GM21786 (cell line): ENCODE measurements around the gene ITGA11.

Experiments used
- ATAC-seq: cut with Tn5 transposase; IDR thresholded peaks from one replicate; pipeline ENCODE4 v1.9.1; 2021; ENCODE audit not compliant: unreplicated experiment

ITGA11 gene

DNA sequence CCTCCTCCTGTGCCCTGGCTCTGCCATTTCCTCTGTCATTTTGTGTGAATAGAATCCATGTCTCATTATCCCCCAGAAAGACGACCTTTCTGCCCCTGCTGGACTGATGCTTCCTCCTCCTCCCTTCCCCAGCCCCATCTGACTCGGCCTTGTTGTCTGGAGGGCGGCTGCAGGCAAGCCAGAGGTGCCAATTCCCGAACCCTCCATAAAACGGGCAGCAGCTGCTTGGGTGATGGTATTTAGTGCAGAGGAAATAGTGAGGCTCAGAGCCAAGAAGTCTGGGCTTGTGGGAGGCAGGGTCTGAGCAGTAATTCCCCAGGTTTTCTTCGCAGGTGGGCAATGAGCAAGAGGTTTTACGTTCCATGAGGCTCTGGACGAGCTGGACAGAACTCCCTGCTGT is 71.2 kb downstream of the ITGA11 start:
- no peak for ATAC-seq

DNA sequence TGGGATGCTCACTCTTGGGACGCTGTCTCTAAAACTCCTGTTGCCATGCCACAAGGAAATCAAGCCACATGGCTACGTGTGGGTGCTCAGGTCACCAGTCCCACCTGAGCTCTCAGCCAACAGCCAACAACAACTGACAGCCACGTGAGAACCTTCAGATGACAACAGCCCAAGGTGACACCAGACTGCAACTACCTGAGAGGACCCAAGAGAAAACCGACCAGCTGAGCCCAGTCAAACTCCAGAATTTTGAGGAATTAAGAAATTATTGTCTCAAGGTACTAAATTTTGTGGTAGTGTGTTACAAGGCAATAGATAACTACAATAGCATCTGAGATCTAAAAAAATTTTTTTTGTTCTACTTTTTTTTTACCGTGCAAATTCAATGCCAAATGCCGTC is 75.2 kb downstream of the ITGA11 start:
- no peak for ATAC-seq

DNA sequence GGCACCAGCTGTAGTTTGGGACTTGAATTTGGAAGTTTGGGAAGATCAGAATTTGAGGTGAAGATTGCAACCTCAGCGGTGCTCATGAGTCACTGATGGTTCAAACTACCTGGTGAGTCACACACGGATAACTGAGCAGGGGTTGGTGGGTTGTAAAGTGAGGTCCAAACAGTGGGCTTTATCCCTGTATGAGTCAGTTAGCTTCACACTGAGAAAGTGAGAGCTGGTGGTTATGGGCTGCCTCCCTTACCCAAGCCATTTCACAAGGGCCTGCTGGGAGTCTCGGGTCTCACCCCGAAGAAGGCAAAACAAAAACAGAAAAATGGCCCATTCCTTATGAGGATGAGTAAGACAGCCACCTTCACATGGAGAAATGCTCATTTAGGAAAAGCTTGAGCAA is 77.0 kb downstream of the ITGA11 start:
- no peak for ATAC-seq

DNA sequence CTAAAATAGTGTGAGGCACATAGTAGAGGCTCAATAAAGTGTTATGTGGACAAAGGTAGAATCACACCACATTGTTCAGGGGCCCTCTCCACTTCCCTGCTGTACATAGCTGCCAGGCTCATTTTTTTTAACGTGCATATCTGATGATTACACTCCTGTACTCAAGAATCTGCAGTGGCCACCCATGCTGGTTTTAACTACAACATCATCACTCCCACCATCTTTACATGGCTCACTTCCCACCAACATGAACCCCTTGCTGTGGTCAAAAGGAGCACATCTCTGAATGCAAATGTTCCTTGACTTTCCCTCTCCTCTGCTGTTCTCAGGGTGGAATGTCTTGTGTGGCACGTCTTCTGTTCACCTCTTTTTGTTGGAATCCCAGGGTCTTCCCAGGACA is 77.7 kb downstream of the ITGA11 start:
- no peak for ATAC-seq

DNA sequence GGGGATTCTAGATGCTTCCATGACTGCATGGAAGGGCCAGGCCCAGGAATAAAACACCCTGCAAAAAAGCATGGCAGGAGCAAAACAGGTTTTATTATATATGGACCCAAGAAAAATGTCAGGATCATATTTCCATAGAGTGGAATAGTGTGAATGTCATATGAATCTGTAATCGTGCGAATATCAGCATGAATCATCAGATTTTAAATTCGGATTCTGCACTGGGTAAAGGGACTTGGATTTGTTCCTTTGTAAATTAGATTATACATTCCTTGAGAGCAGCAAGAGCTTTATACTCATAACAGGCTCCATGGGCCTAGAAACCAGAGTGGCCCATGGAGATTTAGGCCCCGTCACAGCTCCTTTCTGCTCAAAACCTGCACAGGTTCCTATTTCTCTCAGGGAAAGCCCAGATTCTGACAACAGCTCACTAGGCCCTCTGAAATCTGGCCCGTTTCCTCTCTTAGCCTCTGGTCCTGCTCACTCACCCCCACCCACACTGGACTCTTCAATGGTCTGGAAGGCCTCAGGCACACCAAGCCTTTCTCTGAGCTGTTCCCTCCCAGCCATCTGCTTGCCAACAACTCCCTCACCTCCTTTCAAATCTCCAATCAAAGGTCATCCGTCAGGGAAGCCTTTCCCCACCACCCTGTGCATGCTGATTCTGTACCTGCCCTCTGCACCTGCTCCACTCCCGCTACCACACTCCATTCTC is 78.4 kb downstream of the ITGA11 start:
- no peak for ATAC-seq

DNA sequence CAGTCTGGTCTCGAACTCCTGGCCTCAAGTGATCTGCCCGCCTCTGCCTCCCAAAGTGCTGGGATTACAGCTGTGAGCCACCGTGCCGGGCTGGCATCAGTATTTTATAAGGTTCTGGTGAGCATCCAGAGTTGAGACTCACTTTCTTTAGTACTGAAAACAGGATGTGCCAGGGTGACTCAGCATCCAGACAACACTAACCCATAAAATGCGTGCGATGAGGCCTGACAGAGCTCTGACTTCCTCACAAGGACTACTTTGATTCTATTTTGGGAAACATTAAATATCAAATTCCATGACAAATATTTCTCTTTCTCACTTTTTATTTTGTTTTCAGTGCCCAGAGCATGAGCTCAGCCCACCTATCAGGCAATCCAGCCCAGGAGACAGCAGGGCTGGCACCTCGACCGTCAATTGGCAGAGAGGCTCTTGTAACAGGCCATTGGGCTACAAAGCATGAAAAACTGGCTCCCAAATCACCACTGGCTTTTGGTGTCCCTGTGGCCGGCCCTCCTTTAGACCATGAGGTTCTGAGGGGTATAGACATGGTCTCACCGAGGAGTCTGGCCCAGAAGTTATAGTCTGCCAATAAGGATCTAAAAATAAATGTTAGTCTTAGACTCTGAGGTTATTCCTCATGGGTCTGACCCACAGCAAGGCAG is 79.4 kb downstream of the ITGA11 start:
- ATAC-seq: no peak

DNA sequence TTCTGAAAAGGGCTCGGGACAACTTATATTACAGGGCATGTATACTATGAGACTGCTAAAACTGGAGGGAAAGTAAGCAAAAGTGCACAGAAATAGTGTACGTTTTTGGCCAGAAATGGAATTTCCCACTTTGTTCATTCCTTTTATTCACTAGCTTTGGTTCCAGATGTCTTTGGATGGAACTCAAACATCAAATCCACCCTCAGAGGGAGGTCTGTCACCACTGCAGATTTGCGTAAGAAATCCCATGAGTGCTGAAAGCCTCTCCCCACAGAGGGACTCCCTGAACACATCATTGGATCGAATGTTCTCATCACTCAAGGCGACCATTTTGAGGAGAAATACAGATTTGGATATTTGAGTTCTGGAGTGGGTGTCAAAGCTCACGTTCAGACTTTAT is 82.8 kb downstream of the ITGA11 start:
- no peak for ATAC-seq

DNA sequence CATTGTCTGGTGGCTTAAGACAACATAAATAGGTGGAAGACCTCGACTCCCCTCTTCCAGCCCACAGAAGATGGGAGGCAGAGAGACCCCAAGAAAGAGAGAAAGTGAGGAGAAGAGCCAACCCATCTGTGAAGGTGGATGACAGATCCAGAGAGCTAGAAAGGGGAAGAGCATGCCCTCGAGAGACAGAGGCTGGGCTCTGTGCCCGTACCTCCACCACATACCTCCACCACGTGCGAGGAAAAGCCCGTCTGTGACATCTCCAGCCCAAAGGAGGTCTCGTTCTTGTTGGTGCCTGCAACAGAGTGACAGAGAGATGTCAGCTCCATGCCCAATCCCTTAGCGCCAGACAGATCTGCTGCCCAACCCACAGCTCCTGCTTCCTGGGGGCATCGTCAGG is 83.4 kb downstream of the ITGA11 start:
- no peak for ATAC-seq

DNA sequence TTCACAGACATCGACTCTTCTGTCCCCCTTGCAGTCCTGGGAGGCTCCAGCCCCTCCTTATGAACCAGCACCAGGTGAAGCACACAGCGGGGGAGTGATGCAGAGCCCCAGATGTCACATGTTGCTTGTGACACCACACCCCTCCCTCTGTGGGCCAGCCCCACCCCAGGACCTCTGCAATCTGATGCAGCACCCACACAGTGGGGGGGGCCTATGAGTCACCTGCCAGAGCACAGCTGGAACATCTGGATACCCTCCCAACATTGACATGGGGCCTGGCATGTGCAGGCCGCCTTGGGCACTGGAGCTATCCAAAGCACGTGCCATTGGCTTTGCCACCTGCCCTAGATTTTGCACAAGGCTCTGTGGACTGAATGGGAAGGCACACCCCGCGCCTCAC is 83.9 kb downstream of the ITGA11 start:
- ATAC-seq: no peak

DNA sequence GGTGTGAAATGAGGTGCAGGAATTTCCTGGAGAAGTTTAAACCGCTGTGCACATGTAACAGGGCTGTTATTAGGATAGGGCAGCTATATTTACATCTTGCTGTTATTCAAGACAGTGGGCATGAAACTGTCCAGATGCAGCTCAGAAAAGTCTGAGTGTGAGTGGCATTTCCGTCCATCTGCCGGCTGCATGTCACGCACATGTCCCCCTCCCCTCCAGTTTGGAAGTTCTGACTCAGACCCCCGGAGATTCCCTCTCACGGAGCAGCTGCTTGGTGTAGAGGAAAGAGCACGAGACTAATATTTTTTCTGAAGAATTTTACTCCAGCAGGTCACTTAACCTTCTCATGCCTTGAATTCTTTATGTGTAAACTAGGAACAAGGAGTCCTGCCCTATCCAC is 84.6 kb downstream of the ITGA11 start:
- ATAC-seq: no peak

DNA sequence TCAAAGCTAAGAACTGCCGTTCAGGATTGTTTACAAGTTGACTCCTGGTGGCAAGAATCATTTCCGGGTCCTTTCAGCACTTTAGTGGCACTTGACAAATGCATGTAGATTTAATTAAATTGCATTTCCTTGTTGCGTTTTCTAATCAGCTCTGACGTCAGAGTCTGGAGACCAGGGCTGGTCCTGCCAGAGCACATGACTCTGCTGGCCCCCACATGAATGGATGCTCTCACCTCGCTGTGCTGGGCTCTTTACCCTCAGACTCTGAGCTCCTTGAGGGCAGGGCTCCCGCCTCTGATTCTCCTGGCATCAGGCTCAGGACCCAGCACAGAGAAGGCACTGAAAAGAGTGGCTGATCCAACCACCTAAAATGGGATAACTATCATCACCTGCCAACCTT is 85.0 kb downstream of the ITGA11 start:
- no peak for ATAC-seq

DNA sequence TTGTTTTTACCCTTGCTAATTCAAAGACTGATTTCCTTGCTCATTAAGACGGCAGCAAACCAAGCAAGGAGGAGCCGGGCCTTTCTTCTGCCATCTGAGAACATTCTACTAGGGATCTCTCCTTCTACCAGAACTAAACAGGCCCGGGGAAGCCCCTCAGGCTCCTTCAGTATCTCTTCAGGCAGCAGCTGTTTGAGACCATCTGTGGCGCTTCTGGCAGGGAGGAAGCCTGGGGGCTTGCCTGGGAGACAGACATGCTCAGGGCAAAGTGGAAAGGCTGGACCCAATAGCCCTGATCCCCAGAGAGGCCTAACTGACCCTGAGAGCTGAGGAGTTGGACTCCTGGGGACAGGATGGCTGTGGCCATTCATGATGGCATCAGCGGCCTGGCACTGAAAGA is 86.5 kb downstream of the ITGA11 start:
- ATAC-seq: no peak

DNA sequence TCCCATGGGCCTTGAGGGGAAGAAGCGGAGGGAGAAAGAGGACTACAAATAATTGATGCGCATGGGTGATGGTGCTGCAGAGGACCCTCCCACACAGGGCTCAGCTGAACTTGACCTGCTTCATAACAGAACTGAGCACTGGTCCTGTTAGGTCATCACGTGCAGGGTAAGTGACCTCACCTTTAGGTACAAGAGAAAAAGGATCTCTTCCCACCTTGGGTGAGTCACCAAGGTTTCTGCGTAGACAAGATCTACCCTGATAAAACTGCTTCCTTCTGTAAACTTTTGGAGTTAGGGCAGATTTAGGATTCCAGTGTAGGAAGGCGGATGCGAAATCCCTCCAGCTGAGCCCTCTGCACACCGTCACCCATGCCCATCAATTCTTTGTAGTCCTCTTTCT is 87.4 kb downstream of the ITGA11 start:
- no peak for ATAC-seq

DNA sequence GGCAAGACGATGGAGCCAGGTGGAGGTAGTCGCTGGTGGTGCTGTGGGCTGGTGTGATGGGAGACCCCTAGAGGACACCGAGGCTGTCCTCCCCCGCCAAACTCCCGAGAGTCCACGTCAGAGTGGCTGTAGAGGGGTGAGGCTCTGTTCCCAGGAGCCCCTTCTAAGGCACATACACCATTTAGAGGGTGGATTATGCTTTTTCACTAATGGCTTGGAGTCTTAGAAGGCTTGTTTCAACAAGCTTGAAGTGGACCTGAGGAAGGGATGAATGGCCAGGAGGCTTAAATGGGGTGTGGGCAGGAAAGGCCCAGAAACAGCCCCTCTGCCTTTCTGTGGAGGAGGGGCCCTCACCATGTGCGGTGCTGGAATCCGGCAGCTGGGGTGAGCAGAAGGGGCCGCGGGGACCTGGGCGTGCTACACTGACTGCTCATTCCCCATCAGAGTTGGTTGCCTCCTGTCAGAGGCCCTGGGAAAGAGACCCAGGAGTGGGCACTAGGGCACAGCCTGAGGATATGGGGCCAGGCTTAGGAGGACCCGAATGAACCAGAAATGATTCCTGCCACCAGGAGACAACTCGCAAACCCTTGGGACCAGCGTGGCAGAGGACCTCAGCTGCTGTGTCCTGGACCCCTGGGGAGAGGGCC is 88.3 kb downstream of the ITGA11 start:
- ATAC-seq: no peak

DNA sequence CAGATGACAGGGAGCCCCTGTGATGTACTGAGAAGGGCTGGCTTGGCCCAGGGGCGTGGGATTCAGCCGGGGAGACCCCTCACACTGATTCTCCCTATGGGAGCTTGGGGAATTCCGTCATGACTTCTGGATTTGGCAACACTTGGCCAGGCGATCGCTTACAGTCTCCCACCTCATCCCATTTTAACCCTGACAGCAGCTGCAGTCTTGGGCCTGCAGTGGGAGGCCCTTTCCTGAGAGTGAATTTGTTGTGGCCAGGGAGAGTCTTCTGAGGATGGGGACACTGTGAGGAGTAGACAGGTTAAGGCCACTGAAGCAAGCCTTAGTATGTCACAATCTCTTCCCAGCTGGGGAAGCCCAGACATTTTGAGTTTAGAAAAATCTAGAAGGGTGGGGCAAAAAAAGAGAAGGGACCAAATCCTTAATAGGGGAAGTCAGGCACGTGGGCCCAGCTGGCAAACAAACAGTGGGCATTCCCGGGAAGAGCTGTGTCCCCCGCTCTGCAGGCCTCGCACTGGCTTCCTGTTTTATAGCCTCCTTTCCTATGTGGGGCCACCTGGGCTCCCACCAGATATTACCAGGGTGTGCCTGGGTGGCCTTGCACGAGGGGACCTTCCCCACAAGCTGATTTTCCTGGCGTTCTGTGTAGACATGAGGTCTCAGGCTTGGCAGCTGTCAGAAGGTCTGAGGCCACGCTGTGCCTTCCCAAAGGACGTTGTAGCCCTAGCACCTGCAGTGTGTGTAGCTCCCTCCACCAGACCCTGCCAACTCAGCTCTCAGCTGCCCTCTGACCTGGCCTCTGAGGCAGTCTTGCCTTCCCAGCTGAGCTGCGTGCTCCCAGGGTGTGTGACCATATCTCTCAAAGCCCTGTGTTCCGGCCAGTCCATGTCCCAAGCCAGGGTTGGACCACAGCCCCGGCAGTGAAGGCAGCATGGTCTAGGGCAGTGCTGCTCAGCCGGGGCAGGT is 89.9 kb downstream of the ITGA11 start:
- no peak for ATAC-seq

DNA sequence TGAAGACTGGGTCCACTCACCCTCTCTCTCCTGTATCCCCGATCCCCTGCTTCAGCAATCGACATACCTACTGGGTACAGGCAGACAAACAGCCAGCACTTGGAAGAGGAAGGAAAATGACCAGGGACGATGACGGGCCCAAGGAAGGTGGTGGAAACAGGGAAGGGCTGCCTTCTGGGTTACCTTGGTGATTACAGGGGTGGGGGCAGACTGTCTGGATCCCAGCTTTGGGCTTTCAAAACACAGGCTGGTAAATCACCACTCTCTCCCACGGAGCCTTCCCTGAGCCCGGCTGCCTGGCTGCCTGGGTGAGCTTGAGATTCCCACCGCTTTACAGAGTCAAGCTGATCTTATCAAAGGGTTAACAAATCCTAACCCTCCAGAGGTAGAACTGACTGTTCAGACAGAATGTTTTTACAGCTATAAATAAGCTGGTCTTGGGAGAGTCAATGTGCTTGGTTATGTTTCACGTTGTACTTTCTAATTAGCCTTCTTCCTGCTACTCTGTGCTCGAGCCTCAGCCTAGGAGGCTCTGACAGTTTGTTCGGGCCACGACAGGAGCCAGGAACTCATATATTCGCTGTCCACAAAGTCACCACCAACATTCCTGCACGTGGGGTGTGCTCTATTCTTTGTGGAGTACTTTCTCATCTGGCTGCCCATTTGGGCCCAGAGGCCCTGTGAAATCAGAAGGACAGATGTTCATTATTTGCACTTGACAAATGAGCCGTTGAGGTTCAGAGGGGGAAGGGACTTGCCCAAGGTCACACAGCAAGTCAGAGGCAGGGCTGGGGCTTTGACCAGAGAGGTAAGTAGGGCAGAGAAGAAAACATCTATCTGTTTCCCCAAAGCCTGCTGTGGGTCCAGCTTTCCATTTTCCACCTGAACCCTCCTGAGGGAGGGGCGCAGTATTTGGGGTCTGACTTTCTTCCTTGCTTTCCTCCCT is 91.0 kb downstream of the ITGA11 start:
- ATAC-seq: no peak

DNA sequence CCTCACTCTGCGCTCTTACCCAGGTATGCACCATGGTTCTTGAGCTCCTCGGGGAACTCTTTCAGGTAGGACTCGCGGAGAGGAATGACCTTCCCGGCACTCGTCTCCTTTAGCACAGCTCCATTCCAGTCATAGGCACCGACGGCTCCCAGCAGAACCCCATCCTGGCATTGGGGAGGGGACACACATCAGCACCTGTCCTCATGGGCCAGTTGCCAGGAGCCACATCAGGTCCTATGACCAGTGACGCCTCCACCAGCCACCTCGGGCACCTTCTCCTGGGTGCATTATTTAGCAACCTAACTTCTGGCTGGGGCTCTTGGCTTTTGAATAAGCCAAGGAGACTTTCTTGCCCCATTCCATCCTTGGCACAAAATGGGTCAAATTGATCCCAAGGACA is 92.5 kb downstream of the ITGA11 start:
- no peak for ATAC-seq

DNA sequence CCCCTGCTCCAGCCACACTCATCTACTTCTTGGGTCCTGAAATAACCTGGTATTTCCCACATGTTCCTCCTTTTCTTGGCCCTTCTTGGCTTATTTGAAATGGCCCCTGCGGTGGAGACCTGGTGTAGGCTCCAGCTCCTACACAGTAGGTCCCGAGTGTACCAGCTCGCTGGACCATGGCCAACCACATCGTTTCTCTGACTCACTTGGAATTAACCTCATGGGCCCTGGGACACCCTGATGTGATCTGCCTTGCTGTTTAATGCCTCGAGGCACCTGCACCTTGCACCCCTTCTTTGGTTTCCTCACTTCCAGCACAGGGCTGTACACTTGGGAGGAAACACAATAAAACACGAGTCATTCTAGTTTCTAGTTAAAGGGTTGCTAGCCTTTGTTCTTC is 94.1 kb downstream of the ITGA11 start:
- ATAC-seq: no peak

DNA sequence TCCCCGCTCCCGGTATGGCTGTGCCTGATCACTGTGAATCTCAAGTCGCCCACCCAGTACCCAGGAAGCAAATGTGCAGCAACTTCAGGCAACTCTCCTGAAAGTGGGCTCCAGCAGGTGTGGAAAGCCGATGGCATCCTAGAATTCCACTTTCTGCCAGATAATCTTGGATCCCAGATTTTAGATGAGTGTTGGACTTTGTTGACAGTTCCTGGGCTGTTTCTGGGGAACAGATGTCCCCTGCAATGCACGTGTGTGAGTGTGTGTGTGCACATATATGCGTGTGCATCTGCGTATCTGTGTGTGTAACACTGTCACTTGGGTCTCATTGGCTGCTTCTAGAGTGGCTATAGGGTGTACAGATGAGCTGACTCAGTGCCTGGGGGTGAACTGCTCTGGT is 95.4 kb downstream of the ITGA11 start:
- no peak for ATAC-seq

DNA sequence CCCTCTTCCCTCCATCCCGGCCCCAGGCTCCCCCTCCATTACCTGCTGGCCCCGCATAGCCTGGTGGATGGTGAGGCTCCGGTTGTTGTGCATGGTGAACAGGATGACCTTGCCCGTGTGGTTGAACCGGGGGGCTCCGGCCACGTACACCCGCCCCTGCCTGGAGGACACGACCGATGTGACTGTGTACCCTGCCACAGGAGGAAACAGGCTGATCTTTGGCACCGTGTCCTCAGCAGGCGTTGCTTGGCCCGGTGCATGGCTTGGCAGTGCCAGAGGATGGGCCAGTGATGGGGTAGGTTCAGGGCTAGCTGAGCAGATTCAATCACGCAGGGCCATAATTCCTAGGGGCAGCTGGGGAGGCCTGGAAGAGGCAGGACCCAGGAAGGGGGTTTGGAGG is 96.3 kb downstream of the ITGA11 start:
- ATAC-seq: no peak
